Activated naive CD8-positive, alpha-beta T cell (primary cell): ENCODE results near the gene ARL6IP6.
A peak's percentile ranks its signal among the peaks of the same experiment; 100 is the strongest.

Experiments
- H3K27ac Mint-ChIP-seq: one replicate; pipeline ENCODE4 v1.8.0; 2021; ENCODE audit warnings: mixed read lengths
- H3K27me3 Mint-ChIP-seq: one replicate; pipeline ENCODE4 v1.8.0; 2021; ENCODE audit warnings: mixed read lengths
- H3K36me3 Mint-ChIP-seq: one replicate; pipeline ENCODE4 v1.8.0; 2021; ENCODE audit warnings: mixed read lengths
- H3K4me1 Mint-ChIP-seq: one replicate; pipeline ENCODE4 v1.8.0; 2021; ENCODE audit warnings: low read depth, mixed read lengths
- H3K4me3 Mint-ChIP-seq: one replicate; pipeline ENCODE4 v1.8.0; 2021; ENCODE audit warnings: mild to moderate bottlenecking, mixed read lengths
- H3K9me3 Mint-ChIP-seq: one replicate; pipeline ENCODE4 v1.8.0; 2021; ENCODE audit warnings: low read depth, mixed read lengths

The ARL6IP6 gene

GRCh38 chr2:152718076-152718908 lies at the start of gene ARL6IP6:
Gene ARL6IP6 (plus strand): TSS chr2:152718620. CDS start chr2:152718625, 5 bp downstream.
- peaks cover 8% of the 10 kb centered on the region for H3K36me3 Mint-ChIP-seq
- H3K4me3 Mint-ChIP-seq = peak within 1 kb of the TSS; percentile 100
- H3K27me3 Mint-ChIP-seq = no peaks in the 10 kb centered on the region
- peak within 1 kb of the TSS; percentile 100 for H3K27ac Mint-ChIP-seq
- H3K4me1 Mint-ChIP-seq = peaks cover 66% of the 10 kb centered on the region
- H3K9me3 Mint-ChIP-seq = no peaks in the 10 kb centered on the region

- Mint-ChIP-seq H3K4me1 (no peaks in the 10 kb centered on the region), H3K36me3 (peaks cover 6% of the 10 kb centered on the region), H3K4me3 (no peak overlapping the region), H3K9me3 (no peaks in the 10 kb centered on the region), H3K27ac (no peak overlapping the region), H3K27me3 (no peaks in the 10 kb centered on the region)
Measured at GRCh38 chr2:152674334-152674733, 44.1 kb upstream of the ARL6IP6 start.

GRCh38 chr2:152676461-152676860 lies 42.0 kb upstream of the ARL6IP6 start:
- Mint-ChIP-seq H3K36me3 (peaks cover 7% of the 10 kb centered on the region), H3K27ac (no peak overlapping the region), H3K9me3 (no peaks in the 10 kb centered on the region), H3K4me3 (no peak overlapping the region), H3K4me1 (no peaks in the 10 kb centered on the region), H3K27me3 (no peaks in the 10 kb centered on the region)

DNA sequence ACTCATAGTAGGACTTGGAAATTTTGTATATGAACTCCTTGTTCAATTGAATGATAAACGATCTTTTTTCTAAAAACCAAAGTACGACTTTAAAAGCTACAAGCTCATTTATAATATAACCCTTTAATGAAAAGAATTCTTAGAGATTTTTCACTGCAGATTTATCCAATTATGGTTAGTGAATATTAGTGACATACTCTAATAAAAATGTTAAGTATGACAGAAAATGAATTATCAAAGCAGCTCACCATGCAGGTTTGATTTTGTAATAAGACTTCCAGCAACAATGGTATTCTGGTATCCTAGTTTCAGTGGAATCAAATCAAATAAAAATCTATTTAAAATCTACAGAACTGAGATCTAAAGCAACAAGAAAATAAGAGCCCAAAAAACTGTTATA lies 39.6 kb upstream of the ARL6IP6 start:
- peaks cover 3% of the 10 kb centered on the region for H3K36me3 Mint-ChIP-seq
- H3K4me1 Mint-ChIP-seq = peaks cover 11% of the 10 kb centered on the region

DNA sequence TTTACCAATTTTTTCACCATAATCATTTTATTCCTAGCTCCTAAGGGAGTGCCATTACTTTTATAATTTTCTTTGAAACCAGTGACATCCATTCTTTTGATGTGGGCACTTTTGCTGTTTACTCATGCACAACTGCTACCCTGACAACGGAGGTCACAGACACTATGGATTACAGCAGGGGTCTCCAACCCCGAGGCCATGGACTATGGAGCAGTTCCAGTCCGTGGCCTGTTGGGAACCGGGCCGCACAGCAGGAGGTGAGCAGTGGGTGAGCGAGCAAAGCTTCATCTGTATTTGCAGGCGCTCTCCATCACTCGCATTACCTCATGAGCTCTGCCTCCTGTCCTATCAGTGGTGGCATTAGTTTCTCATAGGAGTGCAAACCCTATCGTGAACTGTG lies 35.8 kb upstream of the ARL6IP6 start:
- Mint-ChIP-seq H3K27me3 (no peaks in the 10 kb centered on the region), H3K4me1 (peaks cover 33% of the 10 kb centered on the region), H3K9me3 (no peaks in the 10 kb centered on the region), H3K27ac (no peak overlapping the region), H3K4me3 (no peak overlapping the region), H3K36me3 (peaks cover 11% of the 10 kb centered on the region)

More for the DNA sequence above, 39.6 kb upstream of the ARL6IP6 start:
- Mint-ChIP-seq H3K27ac (no peak overlapping the region), H3K4me3 (no peak overlapping the region), H3K27me3 (no peaks in the 10 kb centered on the region), H3K9me3 (no peaks in the 10 kb centered on the region)

- Mint-ChIP-seq H3K27ac (peak overlapping the region; percentile 22), H3K27me3 (no peaks in the 10 kb centered on the region), H3K4me1 (peaks cover 33% of the 10 kb centered on the region), H3K9me3 (no peaks in the 10 kb centered on the region), H3K4me3 (no peak overlapping the region), H3K36me3 (peaks cover 11% of the 10 kb centered on the region)
Measured at GRCh38 chr2:152683400-152683799, 35.0 kb upstream of the ARL6IP6 start.

DNA sequence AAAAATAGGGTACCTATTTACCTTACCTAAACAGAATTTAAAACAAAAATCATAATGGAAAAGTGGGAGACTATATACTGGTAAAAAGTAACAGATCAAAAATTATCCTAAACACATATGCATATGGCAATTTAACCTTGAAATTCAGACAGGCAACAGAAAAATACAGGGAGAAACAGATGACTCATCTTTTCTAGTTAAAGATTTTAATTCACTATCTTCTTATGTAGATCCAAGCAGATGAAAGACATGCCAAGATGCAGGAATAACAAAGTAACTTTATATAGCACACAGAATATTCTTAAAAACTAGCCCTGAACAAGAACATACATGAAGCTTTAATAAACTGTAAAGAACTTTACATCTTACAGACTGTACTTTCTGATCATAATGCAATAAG lies 32.1 kb upstream of the ARL6IP6 start:
- Mint-ChIP-seq H3K4me1 (peaks cover 36% of the 10 kb centered on the region), H3K27ac (peak overlapping the region; percentile 5), H3K4me3 (no peak overlapping the region), H3K9me3 (no peaks in the 10 kb centered on the region), H3K27me3 (no peaks in the 10 kb centered on the region), H3K36me3 (peaks cover 11% of the 10 kb centered on the region)

GRCh38 chr2:152693033-152693432 lies 25.4 kb upstream of the ARL6IP6 start:
- Mint-ChIP-seq H3K4me1 (peaks cover 50% of the 10 kb centered on the region), H3K27ac (no peak overlapping the region), H3K9me3 (no peaks in the 10 kb centered on the region), H3K4me3 (no peak overlapping the region), H3K36me3 (peaks cover 12% of the 10 kb centered on the region), H3K27me3 (no peaks in the 10 kb centered on the region)

DNA sequence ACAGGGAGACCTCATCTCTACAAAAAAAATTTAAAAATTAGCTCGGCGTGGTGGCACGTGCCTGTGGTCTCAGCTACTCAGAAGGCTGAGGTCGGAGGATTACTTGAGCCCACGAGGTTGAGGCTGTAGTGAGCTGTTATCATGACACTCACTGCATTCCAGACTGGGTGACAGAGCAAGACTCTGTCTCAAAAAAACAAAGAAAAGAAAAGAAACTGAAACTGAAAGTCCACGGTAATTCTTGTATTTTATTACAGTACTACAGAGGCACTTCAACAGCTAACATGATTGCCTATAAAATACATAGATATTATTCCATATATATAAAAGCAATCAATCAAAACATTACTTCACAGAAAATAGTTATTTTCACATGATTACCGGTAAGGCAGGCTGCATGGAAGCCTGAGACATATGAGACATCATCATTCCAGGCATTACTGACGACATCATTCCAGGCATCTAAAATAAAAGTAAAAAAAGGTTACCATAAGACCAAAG lies 24.2 kb upstream of the ARL6IP6 start:
- Mint-ChIP-seq H3K36me3 (peaks cover 12% of the 10 kb centered on the region), H3K4me1 (peaks cover 60% of the 10 kb centered on the region), H3K27me3 (no peaks in the 10 kb centered on the region), H3K4me3 (peak overlapping the region; percentile 59), H3K27ac (peak overlapping the region; percentile 82), H3K9me3 (no peaks in the 10 kb centered on the region)

GRCh38 chr2:152695763-152696162 lies 22.7 kb upstream of the ARL6IP6 start:
- Mint-ChIP-seq H3K36me3 (peaks cover 10% of the 10 kb centered on the region), H3K4me1 (peaks cover 65% of the 10 kb centered on the region), H3K27ac (peak overlapping the region; percentile 1), H3K4me3 (peak overlapping the region; percentile 32), H3K27me3 (no peaks in the 10 kb centered on the region), H3K9me3 (no peaks in the 10 kb centered on the region)

- Mint-ChIP-seq H3K4me3 (no peak overlapping the region), H3K36me3 (peaks cover 12% of the 10 kb centered on the region), H3K27ac (no peak overlapping the region), H3K4me1 (peaks cover 64% of the 10 kb centered on the region), H3K27me3 (no peaks in the 10 kb centered on the region), H3K9me3 (no peaks in the 10 kb centered on the region)
Measured at GRCh38 chr2:152696476-152696875, 21.9 kb upstream of the ARL6IP6 start.

DNA sequence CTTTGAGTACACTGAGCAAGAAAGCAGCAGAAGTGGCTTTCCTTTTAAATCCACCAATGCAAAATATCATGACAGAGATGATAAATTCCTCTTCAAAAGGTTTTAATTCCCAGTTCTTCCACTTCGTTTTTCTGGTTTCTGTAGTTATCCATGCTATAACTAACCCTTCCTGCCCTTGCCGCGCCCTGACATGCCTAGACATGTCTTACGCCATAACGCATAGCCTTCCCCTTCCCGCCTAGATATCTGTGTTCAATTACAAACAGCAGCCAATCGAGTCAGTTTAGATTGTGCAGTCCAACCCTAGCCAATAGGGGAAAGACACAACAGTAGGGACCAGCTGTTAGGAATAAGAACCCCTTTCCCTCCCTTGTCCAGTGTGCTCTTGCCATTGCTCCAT lies 17.2 kb upstream of the ARL6IP6 start:
- no peak overlapping the region for H3K27ac Mint-ChIP-seq
- peaks cover 20% of the 10 kb centered on the region for H3K36me3 Mint-ChIP-seq
- no peak overlapping the region for H3K4me3 Mint-ChIP-seq
- peaks cover 7% of the 10 kb centered on the region for H3K9me3 Mint-ChIP-seq
- peaks cover 68% of the 10 kb centered on the region for H3K4me1 Mint-ChIP-seq
- no peaks in the 10 kb centered on the region for H3K27me3 Mint-ChIP-seq

GRCh38 chr2:152706477-152707021 lies 11.9 kb upstream of the ARL6IP6 start:
- Mint-ChIP-seq H3K4me1 (peaks cover 75% of the 10 kb centered on the region), H3K27ac (no peak overlapping the region), H3K4me3 (no peak overlapping the region), H3K9me3 (peaks cover 7% of the 10 kb centered on the region), H3K36me3 (peaks cover 34% of the 10 kb centered on the region), H3K27me3 (no peaks in the 10 kb centered on the region)

- H3K9me3 Mint-ChIP-seq = no peaks in the 10 kb centered on the region
- no peak overlapping the region for H3K27ac Mint-ChIP-seq
- peaks cover 25% of the 10 kb centered on the region for H3K36me3 Mint-ChIP-seq
- peaks cover 79% of the 10 kb centered on the region for H3K4me1 Mint-ChIP-seq
- H3K4me3 Mint-ChIP-seq = no peak overlapping the region
- H3K27me3 Mint-ChIP-seq = no peaks in the 10 kb centered on the region
Measured at GRCh38 chr2:152708742-152709141, 9.7 kb upstream of the ARL6IP6 start.

DNA sequence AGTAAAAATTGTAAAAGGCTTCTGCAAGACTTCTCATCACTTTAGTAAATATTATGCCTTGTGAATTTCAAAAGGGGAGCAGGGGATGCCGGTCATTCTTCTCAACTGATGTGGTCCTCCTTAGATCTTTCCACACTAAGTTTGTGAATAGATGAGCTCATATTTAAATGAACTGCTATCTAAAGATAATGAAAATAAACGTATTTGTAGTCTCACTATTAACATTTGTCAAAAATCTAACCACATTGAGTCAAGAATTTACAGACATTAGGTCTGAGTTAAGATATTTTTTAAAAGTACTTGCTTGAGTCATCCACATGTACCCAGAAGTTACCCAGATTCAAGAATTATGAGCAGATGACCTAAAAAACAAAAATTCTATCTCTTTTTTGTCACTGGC lies 7.7 kb upstream of the ARL6IP6 start:
- H3K27me3 Mint-ChIP-seq = no peaks in the 10 kb centered on the region
- no peak overlapping the region for H3K27ac Mint-ChIP-seq
- H3K9me3 Mint-ChIP-seq = no peaks in the 10 kb centered on the region
- H3K4me1 Mint-ChIP-seq = peaks cover 83% of the 10 kb centered on the region
- H3K4me3 Mint-ChIP-seq = no peak overlapping the region
- H3K36me3 Mint-ChIP-seq = peaks cover 28% of the 10 kb centered on the region
